Neural cell (in vitro differentiated cells): ENCODE results near the gene IL20RA.

Experiments used
- CTCF ChIP-seq: fragments of 450-650 bp; IDR thresholded peaks from 2 replicates; pipeline ENCODE4 v1.5.1; 2014; ENCODE audit warnings: antibody characterized with exemption, mild to moderate bottlenecking, moderate library complexity; ENCODE audit not compliant: poor library complexity, severe bottlenecking
- EP300 ChIP-seq: fragments of 450-650 bp; conservative IDR thresholded peaks from 2 replicates; pipeline ENCODE4 v1.6.1; 2014; ENCODE audit warnings: antibody characterized with exemption, mild to moderate bottlenecking, moderate library complexity; ENCODE audit not compliant: poor library complexity, severe bottlenecking
- EZH2 ChIP-seq: fragments of 200-600, 300-800 bp; shearing (Covaris generic), sonication (generic); IDR thresholded peaks from 2 replicates; pipeline ENCODE4 v1.6.1; 2014; ENCODE audit warnings: antibody characterized with exemption, low read length, borderline replicate concordance, mild to moderate bottlenecking; ENCODE audit not compliant: insufficient read depth, poor library complexity, severe bottlenecking
- RAD21 ChIP-seq: fragments of 450-650 bp; conservative IDR thresholded peaks from 2 replicates; pipeline ENCODE4 v1.6.1; 2014; ENCODE audit warnings: antibody characterized with exemption, mild to moderate bottlenecking, moderate library complexity
- REST ChIP-seq: IDR thresholded peaks from 2 replicates; pipeline ENCODE4 v1.6.1; 2012; ENCODE audit warnings: borderline replicate concordance
- SMC3 ChIP-seq: fragments of 450-650 bp; conservative IDR thresholded peaks from 2 replicates; pipeline ENCODE4 v1.6.1; 2014; ENCODE audit warnings: antibody characterized with exemption, mild to moderate bottlenecking, moderate library complexity; ENCODE audit not compliant: poor library complexity
- TAF1 ChIP-seq: IDR thresholded peaks from 2 replicates; pipeline ENCODE4 v1.6.1; 2012; ENCODE audit warnings: low read depth

- TF ChIP-seq CTCF (no peak), EZH2 (no peak), REST (no peak), SMC3 (no peak), TAF1 (no peak), RAD21 (no peak), EP300 (no peak)
These were observed 49.2 kb downstream of the IL20RA start for GRCh38 chr6:136995521-136995920.
